T47D (cell line): ENCODE data around the gene CCR7.
"Not testable (repeated sequence)": the region's sequence is repeated elsewhere in the genome, so short reads cannot be mapped to it uniquely, and the experiment has no call there.

ENCODE experiments used
- DNase-seq, 2 experiments: peaks; one replicate each; pipeline versions ENCODE4 v3.0.0 to v3.0.0-alpha.2; 2011 to 2012; ENCODE audit warnings: low read depth in 1 of 2, low spot score in 1 of 2
- JUND ChIP-seq: IDR thresholded peaks from 2 replicates; pipeline ENCODE4 v1.6.1; 2012; ENCODE audit warnings: low read depth
- in situ Hi-C: cut with HindIII; loops from 2 replicates; pipeline ENCODE4 v1.10.0; 2016; ENCODE audit warnings: low sequenced_read_pairs, low pct_unique_long_range_greater_than_20kb

The CCR7 gene

DNA sequence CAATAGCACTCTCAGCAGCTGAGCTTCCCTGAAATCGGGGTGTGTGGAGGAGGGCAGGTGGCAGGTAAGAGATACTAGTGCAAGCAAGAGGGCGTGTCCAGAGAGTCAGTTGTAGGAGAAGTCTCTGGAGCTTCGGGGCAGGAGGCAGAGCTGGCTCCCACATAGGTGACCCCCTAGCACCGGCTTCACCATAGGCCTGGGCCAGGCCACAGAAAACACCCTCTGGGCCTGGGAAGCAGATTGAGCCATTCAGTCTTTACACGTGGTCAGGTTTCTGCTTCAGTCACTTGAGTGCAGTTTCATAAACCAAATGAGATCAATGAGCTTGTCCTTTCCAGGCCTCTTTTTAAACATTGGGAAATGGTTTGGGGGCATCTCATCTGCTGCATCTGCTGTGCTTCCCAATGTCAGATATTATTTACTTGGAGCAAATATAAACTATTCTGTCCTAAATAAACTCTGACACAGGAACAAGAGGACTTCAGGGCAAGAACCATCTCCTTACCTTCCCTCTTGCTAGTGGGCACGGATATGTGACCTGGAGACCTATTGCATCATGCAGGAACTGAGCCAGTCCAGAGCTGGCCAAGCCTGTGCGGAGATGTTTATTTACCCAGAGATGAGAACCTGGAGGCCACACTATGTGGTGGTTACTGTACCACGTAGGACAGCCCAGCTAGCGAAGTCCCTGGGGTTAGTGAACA lies 16.1 kb downstream of the CCR7 start:
- DNase-seq: peak; percentile 59 to 99
- in situ Hi-C loops: no loop called here
- no peak for TF ChIP-seq JUND

DNA sequence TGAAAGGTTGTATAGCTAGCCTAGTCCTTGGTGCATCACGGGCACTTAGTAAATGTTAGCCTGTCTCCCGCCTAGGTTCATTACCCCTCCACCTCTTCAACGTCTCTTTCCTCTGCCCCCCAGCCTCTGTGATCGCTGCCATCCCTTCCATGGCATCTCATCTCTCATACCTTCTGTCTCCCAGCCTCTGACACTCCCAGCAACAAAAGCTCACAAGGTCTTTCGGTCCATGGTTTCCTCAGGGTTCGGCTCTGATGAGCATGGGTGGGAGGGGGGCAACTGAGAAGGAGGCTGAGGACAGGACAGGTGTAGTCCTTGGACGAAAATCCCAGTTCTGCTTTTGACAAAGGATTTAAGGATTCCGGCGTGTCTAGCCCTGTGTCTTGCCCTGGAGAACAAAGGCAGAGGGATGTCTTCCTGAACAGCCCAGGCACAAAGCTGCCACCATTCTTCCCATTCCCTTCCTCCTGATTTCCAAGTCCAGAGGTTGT lies 16.7 kb downstream of the CCR7 start:
- DNase-seq: no peak

DNA sequence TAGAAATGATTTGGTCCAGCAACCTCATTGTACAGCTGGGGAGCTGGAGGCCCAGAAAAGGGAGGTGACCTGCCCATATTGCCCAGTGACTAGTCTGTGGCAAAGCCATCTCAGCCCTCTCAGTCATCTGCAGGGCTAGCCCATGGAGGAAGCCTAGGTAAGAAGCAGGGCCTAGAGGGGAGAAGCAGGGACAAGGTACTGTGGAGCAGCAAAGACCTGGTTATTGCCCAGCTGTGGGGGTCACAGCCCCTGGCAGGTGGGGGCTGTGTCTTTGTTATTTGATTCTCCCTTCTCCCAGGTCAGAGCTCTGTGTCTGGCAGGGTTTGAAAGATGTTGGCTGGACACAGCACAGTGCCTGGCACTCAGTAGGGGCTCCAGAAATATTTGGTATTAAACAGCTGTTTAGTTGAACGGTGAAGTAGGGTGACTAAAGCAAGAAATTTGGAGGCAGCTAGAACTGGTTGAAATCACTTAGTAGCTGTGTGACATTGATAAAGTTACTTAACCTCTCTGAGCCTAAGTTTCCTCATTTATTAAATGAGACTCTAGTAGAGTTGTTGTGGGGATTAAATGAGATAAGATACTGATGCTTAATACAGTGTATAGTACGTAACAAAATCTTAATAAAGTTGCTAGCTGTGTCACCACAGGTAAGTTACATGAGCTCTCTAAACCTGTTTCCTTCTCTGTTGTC lies 17.3 kb downstream of the CCR7 start:
- in situ Hi-C loops: no loop called here
- no peak for TF ChIP-seq JUND
- no peak for DNase-seq

More for the DNA sequence above, 16.7 kb downstream of the CCR7 start:
- no peak for TF ChIP-seq JUND
- in situ Hi-C loops: no loop called here

DNA sequence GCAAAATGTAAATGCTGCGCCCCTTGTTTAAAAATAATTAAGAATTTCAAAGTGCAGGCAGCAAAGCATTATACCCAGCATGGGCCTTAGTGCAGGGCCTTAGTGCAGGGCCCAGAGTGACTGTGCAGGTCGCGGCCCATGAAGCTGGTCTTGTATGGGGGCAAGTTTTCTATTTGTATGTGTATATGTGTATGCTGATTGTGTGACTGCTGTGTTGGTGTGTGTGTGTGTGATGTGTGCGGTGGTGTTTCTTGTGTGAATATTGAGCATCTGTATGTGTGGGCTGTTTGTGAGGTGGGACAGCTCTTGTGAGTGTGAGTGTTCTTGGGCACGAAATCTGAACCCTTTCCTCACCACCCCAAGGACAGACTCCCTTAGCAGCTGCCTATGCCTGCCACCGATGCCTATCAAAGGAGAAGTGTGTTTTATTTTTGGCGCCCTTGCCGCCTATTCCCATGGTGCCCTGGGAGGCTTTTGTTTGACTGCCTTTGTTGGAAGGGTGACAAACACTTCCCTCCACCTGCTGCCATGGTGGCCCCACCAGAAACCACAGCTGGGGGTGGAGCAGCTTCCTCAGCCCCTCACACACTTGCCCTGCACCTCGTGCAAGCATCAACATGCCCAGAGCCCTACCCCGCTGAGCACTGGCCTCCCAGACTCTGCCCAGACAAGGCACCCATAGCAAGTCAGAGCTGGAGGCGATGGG lies 18.0 kb downstream of the CCR7 start:
- DNase-seq: peak in 1 of 2 experiments; percentile 70

DNA sequence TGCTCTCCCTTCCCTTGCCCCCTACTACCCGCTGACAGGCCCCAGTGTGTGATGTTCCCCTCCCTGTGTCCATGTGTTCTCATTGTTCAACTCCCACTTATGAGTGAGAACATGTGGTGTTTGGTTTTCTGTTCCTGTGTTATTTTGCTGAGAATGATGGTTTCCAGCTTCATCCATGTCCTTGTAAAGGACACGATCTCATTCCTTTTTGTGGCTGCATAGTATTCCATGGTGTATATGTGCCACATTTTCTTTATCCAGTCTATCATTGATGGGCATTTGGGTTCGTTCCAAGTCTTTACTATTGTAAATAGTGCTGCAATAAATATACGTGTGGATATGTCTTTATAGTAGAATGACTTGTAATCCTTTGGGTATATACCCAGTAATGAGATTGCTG lies 18.8 kb downstream of the CCR7 start:
- DNase-seq, in situ Hi-C loops: not testable (repeated sequence)

More for the DNA sequence above, 18.0 kb downstream of the CCR7 start:
- in situ Hi-C loops: no loop called here
- no peak for TF ChIP-seq JUND

DNA sequence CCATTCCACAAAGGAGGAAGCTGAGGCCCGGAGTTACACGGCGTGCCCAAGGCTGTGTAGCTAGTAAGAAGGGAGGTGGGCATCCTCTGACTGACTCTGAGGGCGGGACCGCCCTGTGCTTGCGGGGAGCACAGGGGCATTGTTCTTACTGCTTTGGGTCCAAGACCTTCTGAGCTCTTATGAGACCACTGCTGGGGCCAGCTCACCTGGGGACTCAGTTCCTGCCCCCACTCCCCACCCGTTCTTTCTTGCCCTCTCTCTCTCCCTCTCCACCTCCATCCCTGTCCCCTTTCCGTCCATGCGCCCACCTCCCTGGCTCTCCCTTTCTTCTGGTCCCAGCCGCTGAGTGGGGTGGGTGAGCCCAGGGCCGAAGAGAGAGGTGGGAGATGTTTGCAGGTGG lies 19.6 kb downstream of the CCR7 start:
- DNase-seq: no peak
- TF ChIP-seq JUND: no peak
- in situ Hi-C loops: no loop called here

DNA sequence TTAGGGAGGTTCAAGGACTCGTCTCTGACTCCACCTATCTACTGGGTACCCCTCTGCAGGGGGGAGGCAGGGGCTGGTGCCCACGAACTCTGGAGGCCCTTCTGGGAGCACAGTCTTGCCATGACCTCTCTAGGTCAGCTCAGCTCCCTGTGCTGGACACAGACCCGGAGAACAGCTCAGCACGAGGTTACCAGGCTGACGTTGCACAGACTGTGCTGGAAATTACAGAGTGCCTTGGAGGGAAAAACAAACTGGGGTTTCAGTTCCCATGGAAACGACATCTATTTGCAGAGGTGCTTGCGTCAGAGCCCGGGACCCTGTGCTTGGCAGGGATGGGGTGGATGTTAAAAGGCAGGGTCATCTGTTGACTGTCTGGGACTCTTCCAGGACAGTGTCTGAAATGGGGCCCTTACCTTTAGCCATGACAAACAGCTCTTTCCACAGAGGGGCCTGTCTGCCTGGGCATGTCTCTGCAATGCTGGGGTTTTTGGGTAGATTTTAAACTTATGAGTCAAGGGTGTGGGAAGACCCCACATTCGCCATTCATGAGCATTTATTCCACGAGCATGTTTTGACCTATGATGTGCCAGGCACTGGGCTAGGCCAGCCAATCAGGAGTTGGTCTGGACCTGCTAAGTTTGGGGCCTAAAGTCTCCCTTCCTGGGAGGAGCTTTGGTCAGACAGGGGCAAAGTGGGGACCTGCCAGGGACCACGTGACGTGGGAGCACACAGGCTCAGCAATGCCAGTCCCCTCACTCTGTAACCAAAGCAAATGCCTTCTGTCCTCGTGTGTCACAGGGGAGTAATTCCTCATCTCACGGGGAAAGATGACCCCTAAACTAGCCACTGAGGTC lies 22.5 kb downstream of the CCR7 start:
- no peak for TF ChIP-seq JUND
- DNase-seq: no peak
- in situ Hi-C loops: no loop called here

DNA sequence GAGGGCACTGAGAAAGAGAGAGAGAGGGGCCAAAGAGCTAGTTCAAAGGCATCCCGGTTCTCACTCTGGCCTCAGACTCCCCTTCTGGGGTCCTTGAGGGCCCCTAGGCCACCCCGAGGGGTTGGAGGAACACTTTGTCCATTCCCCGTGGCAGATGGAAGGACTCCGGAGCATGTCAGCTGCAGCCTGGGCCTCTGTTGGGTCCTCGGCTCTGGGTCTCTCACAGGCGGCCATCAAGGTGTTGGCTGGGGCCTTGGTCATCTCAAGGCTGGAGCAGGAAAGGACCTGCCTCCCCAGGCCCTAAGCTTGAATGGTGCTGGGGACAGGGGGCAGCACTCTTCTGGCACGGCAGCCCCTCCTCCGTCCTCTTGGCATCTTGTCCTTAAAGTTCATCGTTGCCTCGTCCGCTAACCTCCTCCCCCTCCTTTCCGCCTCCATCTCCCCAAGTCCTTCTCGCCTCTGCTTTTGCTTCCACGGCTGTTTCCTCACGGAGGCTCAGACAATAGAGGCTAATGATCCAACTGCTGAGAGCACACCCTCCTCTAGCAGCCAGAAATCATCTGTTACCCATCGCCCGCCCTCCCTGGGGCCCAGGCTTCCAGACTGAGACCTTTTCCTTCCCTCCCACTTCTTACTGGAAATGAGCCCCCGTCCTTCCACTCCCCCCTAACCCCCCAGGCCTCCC lies 23.3 kb downstream of the CCR7 start:
- no peak for TF ChIP-seq JUND
- DNase-seq: no peak
- in situ Hi-C loops: no loop called here

DNA sequence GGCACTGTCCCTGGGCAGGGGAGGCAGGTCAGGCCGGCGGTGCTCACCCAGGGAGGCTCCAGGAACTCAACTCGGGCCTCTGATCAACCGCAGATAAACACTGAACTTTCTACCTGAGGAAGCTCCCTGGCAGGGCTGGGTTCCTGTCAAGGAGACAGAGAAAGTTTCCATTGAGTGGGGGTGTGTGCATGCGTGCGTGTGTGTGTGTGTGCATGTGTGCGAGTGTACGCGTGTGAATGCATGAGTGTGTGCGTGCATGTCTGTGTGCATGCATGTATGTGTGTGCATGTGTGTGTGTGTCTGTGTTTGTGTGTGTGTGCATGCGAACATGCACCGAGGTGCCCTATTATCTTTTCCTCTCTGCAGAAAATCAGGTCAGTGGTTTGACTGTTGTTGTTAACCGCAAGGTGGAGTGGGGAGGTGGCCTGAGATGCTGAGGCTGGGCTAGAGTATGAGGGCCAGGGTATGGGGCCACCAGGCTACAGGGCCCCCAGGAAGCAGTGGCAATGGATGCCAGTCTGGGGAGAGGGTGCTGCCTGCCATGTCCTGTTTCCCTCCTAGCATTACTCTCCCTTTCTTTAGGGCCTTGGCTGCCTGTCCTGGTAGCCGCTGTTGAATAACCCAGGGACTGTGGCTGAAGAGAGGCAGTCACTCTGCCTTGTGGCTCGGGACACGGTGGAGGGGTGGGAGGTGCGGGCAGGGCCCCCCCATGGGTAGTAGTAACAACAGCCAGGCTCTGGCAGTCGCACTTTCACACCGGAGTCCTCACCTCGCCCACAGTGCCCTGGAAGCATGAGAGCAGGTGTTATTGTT lies 24.0 kb downstream of the CCR7 start:
- DNase-seq: peak in 1 of 2 experiments; percentile 71
- no peak for TF ChIP-seq JUND
- in situ Hi-C loops: no loop called here

DNA sequence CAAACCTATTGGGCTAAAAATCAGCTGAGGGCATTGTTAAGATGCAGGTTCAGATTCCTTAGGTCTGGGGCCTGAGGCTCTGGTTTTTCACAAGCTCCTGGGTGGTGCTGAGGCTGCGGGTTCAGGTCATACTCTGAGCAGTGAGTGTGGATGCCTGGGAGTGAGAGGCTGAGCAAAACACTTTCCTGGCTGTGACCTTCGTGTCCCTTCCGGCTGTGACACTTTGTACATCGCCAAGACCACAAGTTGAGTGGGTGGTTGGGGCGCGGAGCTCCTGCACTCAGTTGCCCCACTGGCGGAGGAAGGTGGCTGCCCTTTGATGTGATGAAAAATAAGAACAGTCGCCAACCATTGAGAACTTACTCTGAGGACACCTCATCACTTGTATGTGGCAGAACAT lies 24.8 kb downstream of the CCR7 start:
- DNase-seq: no peak
- in situ Hi-C loops: no loop called here
- TF ChIP-seq JUND: no peak
